Neural cell (in vitro differentiated cells): ENCODE data around the gene TMEM140. TPM values are rescaled to one million over a fixed set of nuclear protein-coding genes. Genes with fewer than 3 reads are reported as not detected.

Experiments
- H2AFZ ChIP-seq: fragments of 200-600, 300-800 bp; sonication (generic), shearing (Covaris generic); 2 replicates; pipeline ENCODE4 v1.6.0; 2014; ENCODE audit warnings: low read depth, mild to moderate bottlenecking, antibody characterized with exemption, low read length, moderate library complexity
- H3F3A ChIP-seq: fragments of 200-600 bp; shearing (Covaris generic); 2 replicates; pipeline ENCODE4 v1.6.1; 2016; ENCODE audit warnings: mild to moderate bottlenecking, moderate library complexity, mixed read lengths, antibody characterized with exemption, low read length; ENCODE audit not compliant: insufficient read depth, poor library complexity, severe bottlenecking
- H3K27ac ChIP-seq: fragments of 200-600, 300-800 bp; sonication (generic), shearing (Covaris generic); 2 replicates; pipeline ENCODE4 v1.5.1; 2014; ENCODE audit warnings: mild to moderate bottlenecking, low read length, moderate library complexity
- H3K27me3 ChIP-seq: fragments of 300-800, 200-600 bp; sonication (generic), shearing (Covaris generic); 2 replicates; pipeline ENCODE4 v1.6.0; 2014; ENCODE audit warnings: mild to moderate bottlenecking, low read depth, low read length, moderate library complexity; ENCODE audit not compliant: insufficient read depth
- H3K36me3 ChIP-seq: fragments of 300-800, 200-600 bp; sonication (generic), shearing (Covaris generic); 2 replicates; pipeline ENCODE4 v1.5.1; 2014; ENCODE audit warnings: mild to moderate bottlenecking, antibody characterized with exemption, low read length, moderate library complexity; ENCODE audit not compliant: insufficient read depth
- H3K4me2 ChIP-seq: fragments of 300-800, 200-600 bp; sonication (generic), shearing (Covaris generic); 2 replicates; pipeline ENCODE4 v1.6.0; 2014; ENCODE audit warnings: mild to moderate bottlenecking, low read length
- H3K4me3 ChIP-seq: fragments of 300-800, 200-600 bp; sonication (generic), shearing (Covaris generic); 2 replicates; pipeline ENCODE4 v1.5.1; 2014; ENCODE audit warnings: mild to moderate bottlenecking, low read length, moderate library complexity
- H3K79me2 ChIP-seq: fragments of 200-600 bp; shearing (Covaris generic); replicated peaks from 2 replicates; pipeline ENCODE4 v1.6.0; 2014; ENCODE audit warnings: mild to moderate bottlenecking, low read length, moderate library complexity; ENCODE audit not compliant: insufficient read depth
- H3K9ac ChIP-seq: fragments of 300-800, 200-600 bp; sonication (generic), shearing (Covaris generic); 2 replicates; pipeline ENCODE4 v1.6.1; 2016; ENCODE audit warnings: mild to moderate bottlenecking, low read length, mixed read lengths
- H3K9me2 ChIP-seq: fragments of 200-600 bp; shearing (Covaris generic); 2 replicates; pipeline ENCODE4 v1.6.1; 2016; ENCODE audit warnings: mild to moderate bottlenecking, low read length, mixed read lengths; ENCODE audit not compliant: insufficient read depth
- H3K9me3 ChIP-seq: fragments of 200-600, 300-800 bp; sonication (generic), shearing (Covaris generic); 2 replicates; pipeline ENCODE4 v1.6.1; 2016; ENCODE audit warnings: mild to moderate bottlenecking, mixed run types, low read length, moderate library complexity, mixed read lengths
- H4K20me1 ChIP-seq: fragments of 200-600 bp; shearing (Covaris generic); 2 replicates; pipeline ENCODE4 v1.6.1; 2016; ENCODE audit warnings: mild to moderate bottlenecking, mixed run types; ENCODE audit not compliant: insufficient read depth
- EP300 ChIP-seq: fragments of 450-650 bp; conservative IDR thresholded peaks from 2 replicates; pipeline ENCODE4 v1.6.1; 2014; ENCODE audit warnings: antibody characterized with exemption, mild to moderate bottlenecking, moderate library complexity; ENCODE audit not compliant: poor library complexity, severe bottlenecking
- EZH2 ChIP-seq: fragments of 200-600, 300-800 bp; shearing (Covaris generic), sonication (generic); IDR thresholded peaks from 2 replicates; pipeline ENCODE4 v1.6.1; 2014; ENCODE audit warnings: antibody characterized with exemption, low read length, borderline replicate concordance, mild to moderate bottlenecking; ENCODE audit not compliant: insufficient read depth, poor library complexity, severe bottlenecking
- MXI1 ChIP-seq: fragments of 450-650 bp; conservative IDR thresholded peaks from 2 replicates; pipeline ENCODE4 v1.6.1; 2014; ENCODE audit warnings: antibody characterized with exemption, mild to moderate bottlenecking; ENCODE audit not compliant: poor library complexity, severe bottlenecking
- POLR2AphosphoS5 ChIP-seq: IDR thresholded peaks from 2 replicates; pipeline ENCODE4 v1.6.1; 2012
- RAD21 ChIP-seq: fragments of 450-650 bp; conservative IDR thresholded peaks from 2 replicates; pipeline ENCODE4 v1.6.1; 2014; ENCODE audit warnings: antibody characterized with exemption, mild to moderate bottlenecking, moderate library complexity
- REST ChIP-seq: IDR thresholded peaks from 2 replicates; pipeline ENCODE4 v1.6.1; 2012; ENCODE audit warnings: borderline replicate concordance
- SMC3 ChIP-seq: fragments of 450-650 bp; conservative IDR thresholded peaks from 2 replicates; pipeline ENCODE4 v1.6.1; 2014; ENCODE audit warnings: antibody characterized with exemption, mild to moderate bottlenecking, moderate library complexity; ENCODE audit not compliant: poor library complexity
- TAF1 ChIP-seq: IDR thresholded peaks from 2 replicates; pipeline ENCODE4 v1.6.1; 2012; ENCODE audit warnings: low read depth
- polyA plus RNA-seq: library from polyadenylated mRNA; depleted of rRNA; stranded (reverse); fragments of >200 nt; gene quantifications from 2 replicates; pipeline ENCODE4 v1.2.3, GENCODE V29; 2014
- TF ChIP-seq, protein P1 (sequence below): fragments of 450-650 bp; IDR thresholded peaks from 2 replicates; pipeline ENCODE4 v1.5.1; 2014; ENCODE audit warnings: antibody characterized with exemption, mild to moderate bottlenecking, moderate library complexity; ENCODE audit not compliant: poor library complexity, severe bottlenecking

The TMEM140 gene
- polyA plus RNA-seq, 1 donor from 2014 or later = 0.15 TPM

DNA sequence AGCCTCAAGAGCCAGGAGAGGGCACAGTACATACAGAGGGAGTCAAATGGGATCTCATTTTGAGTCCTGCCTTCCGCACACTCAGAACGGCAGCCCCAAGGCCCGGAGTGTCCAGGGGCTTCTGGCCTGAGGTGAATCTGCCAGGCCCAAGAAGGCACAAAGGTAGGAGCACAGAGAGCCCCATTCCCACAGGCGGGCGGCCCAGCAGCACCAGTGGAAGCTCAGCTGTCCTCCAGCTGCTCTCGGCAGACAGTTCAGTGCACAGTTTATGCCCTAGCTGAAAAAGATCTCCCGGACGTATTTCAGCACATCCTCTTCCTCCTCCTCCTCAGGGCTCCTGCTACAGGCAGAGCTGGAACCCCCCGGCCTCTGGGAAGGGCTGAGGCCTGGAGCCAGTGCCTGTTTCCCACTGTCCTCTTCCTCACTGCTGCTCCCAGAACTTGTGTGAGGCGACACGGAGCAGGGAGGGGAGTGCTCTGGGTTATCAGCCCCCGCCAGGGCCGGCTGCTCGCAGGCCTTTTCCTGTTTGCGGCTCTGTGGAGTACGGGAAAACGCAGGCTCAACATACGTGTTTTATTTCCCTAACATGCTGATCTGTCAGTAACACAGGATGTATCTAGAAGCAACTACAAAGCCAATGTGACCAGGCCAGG lies 18.6 kb downstream of the TMEM140 start:
- H3K79me2 ChIP-seq = peaks cover 8% of the 10 kb centered on the region
- H3F3A ChIP-seq = no peaks in the 10 kb centered on the region
- H3K9ac ChIP-seq = no peak overlapping the region
- H3K4me2 ChIP-seq = no peak overlapping the region
- no peak overlapping the region for H3K27ac ChIP-seq
- H3K36me3 ChIP-seq = no peaks in the 10 kb centered on the region
- H3K9me2 ChIP-seq = no peaks in the 10 kb centered on the region
- no peaks in the 10 kb centered on the region for H4K20me1 ChIP-seq
- TF ChIP-seq RAD21 = no peak
- TF ChIP-seq POLR2AphosphoS5 = no peak
- no peak for TF ChIP-seq MXI1
- TF ChIP-seq SMC3 = no peak
- TF ChIP-seq, protein P1, sequence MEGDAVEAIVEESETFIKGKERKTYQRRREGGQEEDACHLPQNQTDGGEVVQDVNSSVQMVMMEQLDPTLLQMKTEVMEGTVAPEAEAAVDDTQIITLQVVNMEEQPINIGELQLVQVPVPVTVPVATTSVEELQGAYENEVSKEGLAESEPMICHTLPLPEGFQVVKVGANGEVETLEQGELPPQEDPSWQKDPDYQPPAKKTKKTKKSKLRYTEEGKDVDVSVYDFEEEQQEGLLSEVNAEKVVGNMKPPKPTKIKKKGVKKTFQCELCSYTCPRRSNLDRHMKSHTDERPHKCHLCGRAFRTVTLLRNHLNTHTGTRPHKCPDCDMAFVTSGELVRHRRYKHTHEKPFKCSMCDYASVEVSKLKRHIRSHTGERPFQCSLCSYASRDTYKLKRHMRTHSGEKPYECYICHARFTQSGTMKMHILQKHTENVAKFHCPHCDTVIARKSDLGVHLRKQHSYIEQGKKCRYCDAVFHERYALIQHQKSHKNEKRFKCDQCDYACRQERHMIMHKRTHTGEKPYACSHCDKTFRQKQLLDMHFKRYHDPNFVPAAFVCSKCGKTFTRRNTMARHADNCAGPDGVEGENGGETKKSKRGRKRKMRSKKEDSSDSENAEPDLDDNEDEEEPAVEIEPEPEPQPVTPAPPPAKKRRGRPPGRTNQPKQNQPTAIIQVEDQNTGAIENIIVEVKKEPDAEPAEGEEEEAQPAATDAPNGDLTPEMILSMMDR = no peak
- no peak for TF ChIP-seq EP300
- TF ChIP-seq TAF1 = no peak
- TF ChIP-seq EZH2 = no peak
- no peak for TF ChIP-seq REST
- no peak overlapping the region for H2AFZ ChIP-seq
- H3K4me3 ChIP-seq = no peak overlapping the region
- H3K9me3 ChIP-seq = no peaks in the 10 kb centered on the region
- H3K27me3 ChIP-seq = no peaks in the 10 kb centered on the region

DNA sequence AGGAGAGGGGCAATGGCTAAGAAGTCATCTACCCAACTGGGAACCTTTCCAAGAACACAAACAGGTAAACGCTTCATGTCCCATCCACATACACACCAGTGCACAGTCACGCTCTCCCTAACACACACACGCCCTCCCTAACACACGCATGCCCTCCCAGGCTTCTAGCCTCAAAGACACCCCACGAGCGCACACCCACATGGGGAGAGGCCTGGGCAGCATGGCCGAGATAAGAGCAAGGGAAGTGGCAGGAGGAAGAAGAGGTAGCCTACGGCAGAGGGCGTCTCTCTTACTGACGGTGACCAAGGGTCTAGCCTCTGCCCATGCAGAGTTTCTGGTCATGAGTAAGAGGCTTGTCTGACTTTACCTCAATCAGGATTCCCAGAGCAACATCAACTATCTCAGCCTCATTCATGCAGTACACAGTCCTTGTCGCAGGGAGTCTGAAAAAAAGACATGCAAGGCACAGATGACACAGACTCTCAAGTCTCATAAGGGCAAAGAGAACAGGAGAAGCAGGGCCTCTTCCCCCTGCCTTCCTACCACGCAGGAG lies 19.6 kb downstream of the TMEM140 start:
- H3K36me3 ChIP-seq = no peaks in the 10 kb centered on the region
- no peaks in the 10 kb centered on the region for H3K9me3 ChIP-seq
- H2AFZ ChIP-seq = no peak overlapping the region
- TF ChIP-seq TAF1 = no peak
- TF ChIP-seq EZH2 = no peak
- no peak for TF ChIP-seq MXI1
- TF ChIP-seq EP300 = no peak
- TF ChIP-seq POLR2AphosphoS5 = no peak
- TF ChIP-seq, protein P1 = no peak
- no peak for TF ChIP-seq SMC3
- TF ChIP-seq RAD21 = no peak
- no peak for TF ChIP-seq REST
- H3K79me2 ChIP-seq = peaks cover 8% of the 10 kb centered on the region
- no peak overlapping the region for H3K9ac ChIP-seq
- no peak overlapping the region for H3K4me2 ChIP-seq
- no peaks in the 10 kb centered on the region for H3K9me2 ChIP-seq
- no peak overlapping the region for H3K4me3 ChIP-seq
- H4K20me1 ChIP-seq = no peaks in the 10 kb centered on the region
- H3F3A ChIP-seq = no peaks in the 10 kb centered on the region
- no peaks in the 10 kb centered on the region for H3K27me3 ChIP-seq
- H3K27ac ChIP-seq = no peak overlapping the region
